KG1 (cell line): ENCODE measurements around the gene LRRC75A.
"Not testable (repeated sequence)": the region's sequence is repeated elsewhere in the genome, so short reads cannot be mapped to it uniquely, and the experiment has no call there.

Experiments
- DNase-seq: peaks from one replicate; lab custom pipeline; 2025; lab: John Stamatoyannopoulos, UW

LRRC75A gene

GRCh38 chr17:16398270-16399267, 93.4 kb downstream of the LRRC75A start:
- no peak for DNase-seq

GRCh38 chr17:16396693-16397092, 95.3 kb downstream of the LRRC75A start:
- not testable (repeated sequence) for DNase-seq

- DNase-seq, result not testable (repeated sequence)
Measured at GRCh38 chr17:16395887-16396286, 96.1 kb downstream of the LRRC75A start.

GRCh38 chr17:16392491-16392890, 99.5 kb downstream of the LRRC75A start:
- not testable (repeated sequence) for DNase-seq
